Measurements from ENCODE around the gene FKTN.

DNA sequence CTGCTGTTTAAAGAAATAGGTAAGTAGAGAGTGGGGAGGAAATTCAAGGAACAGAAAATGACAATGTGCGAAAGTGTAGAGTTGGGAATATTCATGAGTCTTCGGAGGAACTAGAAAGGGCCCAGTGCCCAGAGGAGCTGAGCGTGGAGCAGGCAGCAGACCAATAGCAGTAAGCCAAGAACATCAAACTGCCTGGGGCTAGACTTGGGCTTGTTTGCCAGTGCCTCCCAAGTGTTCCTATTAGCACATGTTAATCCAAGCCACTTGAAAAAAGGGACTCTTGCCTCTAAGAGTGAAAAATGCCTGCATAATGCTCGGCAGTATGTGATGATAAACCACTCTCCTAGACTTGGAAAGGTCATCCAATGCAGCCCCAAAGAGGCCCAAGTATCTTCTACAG lies 103.1 kb downstream of the FKTN start:
- TF ChIP-seq, protein P1, sequence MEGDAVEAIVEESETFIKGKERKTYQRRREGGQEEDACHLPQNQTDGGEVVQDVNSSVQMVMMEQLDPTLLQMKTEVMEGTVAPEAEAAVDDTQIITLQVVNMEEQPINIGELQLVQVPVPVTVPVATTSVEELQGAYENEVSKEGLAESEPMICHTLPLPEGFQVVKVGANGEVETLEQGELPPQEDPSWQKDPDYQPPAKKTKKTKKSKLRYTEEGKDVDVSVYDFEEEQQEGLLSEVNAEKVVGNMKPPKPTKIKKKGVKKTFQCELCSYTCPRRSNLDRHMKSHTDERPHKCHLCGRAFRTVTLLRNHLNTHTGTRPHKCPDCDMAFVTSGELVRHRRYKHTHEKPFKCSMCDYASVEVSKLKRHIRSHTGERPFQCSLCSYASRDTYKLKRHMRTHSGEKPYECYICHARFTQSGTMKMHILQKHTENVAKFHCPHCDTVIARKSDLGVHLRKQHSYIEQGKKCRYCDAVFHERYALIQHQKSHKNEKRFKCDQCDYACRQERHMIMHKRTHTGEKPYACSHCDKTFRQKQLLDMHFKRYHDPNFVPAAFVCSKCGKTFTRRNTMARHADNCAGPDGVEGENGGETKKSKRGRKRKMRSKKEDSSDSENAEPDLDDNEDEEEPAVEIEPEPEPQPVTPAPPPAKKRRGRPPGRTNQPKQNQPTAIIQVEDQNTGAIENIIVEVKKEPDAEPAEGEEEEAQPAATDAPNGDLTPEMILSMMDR (IDR thresholded peaks at IDR 0.05): no peak
- no peak for TF ChIP-seq POLR2A (IDR thresholded peaks at IDR 0.05)
- no peak for TF ChIP-seq EP300 (IDR thresholded peaks at IDR 0.05)
